Liver (tissue), 3 donors: Measurements from ENCODE around the gene CEP135.

Experiments
- CTCF ChIP-seq: fragments of 150-350 bp; IDR thresholded peaks from 2 replicates; pipeline ENCODE4 v1.5.1; 2017; ENCODE audit warnings: improper control_type of control experiment, low read depth, low read length; ENCODE audit not compliant: missing input control
- FOXA2 ChIP-seq: IDR thresholded peaks from 2 replicates; pipeline ENCODE4 v1.6.1; 2016; ENCODE audit warnings: antibody characterized with exemption
- GABPA ChIP-seq, 2 donors: IDR thresholded peaks in 1 of 2; conservative IDR thresholded peaks in 1 of 2; 2 replicates each; pipeline ENCODE4 v1.6.1; 2016; ENCODE audit warnings: antibody characterized with exemption in 2 of 2, mild to moderate bottlenecking in 1 of 2, moderate library complexity in 1 of 2
- JUND ChIP-seq, 2 donors: IDR thresholded peaks; 2 replicates each; pipeline ENCODE4 v1.6.1; 2016; ENCODE audit warnings: antibody characterized with exemption in 2 of 2
- REST ChIP-seq: IDR thresholded peaks from 2 replicates; pipeline ENCODE4 v1.6.1; 2016; ENCODE audit warnings: antibody characterized with exemption, mild to moderate bottlenecking
- RXRA ChIP-seq, 2 donors: IDR thresholded peaks; 2 replicates each; pipeline ENCODE4 v1.6.1; 2017 to 2018; ENCODE audit warnings: antibody characterized with exemption in 2 of 2, mild to moderate bottlenecking in 1 of 2
- TAF1 ChIP-seq: conservative IDR thresholded peaks from 2 replicates; pipeline ENCODE4 v1.6.1; 2016; ENCODE audit warnings: antibody characterized with exemption, mild to moderate bottlenecking
- YY1 ChIP-seq: IDR thresholded peaks from 2 replicates; pipeline ENCODE4 v1.6.1; 2016; ENCODE audit warnings: antibody characterized with exemption, mild to moderate bottlenecking
- donor health status: healthy.
- donor health status: healthy.

- TF ChIP-seq CTCF (no peak), TAF1 (no peak), GABPA (IDR thresholded peaks at IDR 0.05 in 1 of 2, conservative IDR thresholded peaks at IDR 0.05 in 1 of 2) (no peak), REST (no peak), JUND (IDR thresholded peaks at IDR 0.05) (no peak), FOXA2 (no peak), YY1 (no peak), RXRA (IDR thresholded peaks at IDR 0.05) (no peak)
These were observed 19.9 kb upstream of the CEP135 start for GRCh38 chr4:55928846-55929245.
